DMS 273 (cell line): ENCODE results near the gene CSNK1D.

ENCODE experiments used
- DNase-seq: peaks from one replicate; lab custom pipeline; 2025; ENCODE audit not compliant: unreplicated experiment; lab: John Stamatoyannopoulos, UW

Gene CSNK1D

GRCh38 chr17:82273327-82274133, at the start of gene CSNK1D:
CSNK1D (minus strand) TSS chr17:82273700; CDS start chr17:82273381, 319 bp downstream.
- peak; percentile 94 for DNase-seq

GRCh38 chr17:82322526-82323453, 49.3 kb upstream of the CSNK1D start:
- no peak for DNase-seq

- DNase-seq = no peak
These were observed 48.5 kb upstream of the CSNK1D start for GRCh38 chr17:82321947-82322466.

- DNase-seq = peak; percentile 66
These were observed 47.7 kb upstream of the CSNK1D start for GRCh38 chr17:82320956-82321927.

GRCh38 chr17:82320140-82320840, 46.8 kb upstream of the CSNK1D start:
- no peak for DNase-seq

GRCh38 chr17:82319619-82320062, 46.1 kb upstream of the CSNK1D start:
- DNase-seq = no peak

- no peak for DNase-seq
These were observed 45.5 kb upstream of the CSNK1D start for GRCh38 chr17:82318772-82319606.

GRCh38 chr17:82318169-82318498, 44.6 kb upstream of the CSNK1D start:
- DNase-seq = no peak

- no peak for DNase-seq
These were observed 44.1 kb upstream of the CSNK1D start, which contains the start of gene CD7 for GRCh38 chr17:82317394-82318168. CD7 (minus strand) TSS chr17:82317608; CDS start chr17:82317495, 113 bp downstream.

- no peak for DNase-seq
These were observed 43.3 kb upstream of the CSNK1D start for GRCh38 chr17:82316651-82317393.

- no peak for DNase-seq
These were observed 42.3 kb upstream of the CSNK1D start for GRCh38 chr17:82315703-82316358.

GRCh38 chr17:82314727-82315605, 41.5 kb upstream of the CSNK1D start:
- no peak for DNase-seq

GRCh38 chr17:82314012-82314726, 40.7 kb upstream of the CSNK1D start:
- no peak for DNase-seq

- DNase-seq = no peak
These were observed 39.9 kb upstream of the CSNK1D start for GRCh38 chr17:82313195-82314011.
